Measurements from ENCODE around the gene ITGA1.
A peak's percentile ranks its signal among the peaks of the same experiment; 100 is the strongest.

The ITGA1 gene

DNA sequence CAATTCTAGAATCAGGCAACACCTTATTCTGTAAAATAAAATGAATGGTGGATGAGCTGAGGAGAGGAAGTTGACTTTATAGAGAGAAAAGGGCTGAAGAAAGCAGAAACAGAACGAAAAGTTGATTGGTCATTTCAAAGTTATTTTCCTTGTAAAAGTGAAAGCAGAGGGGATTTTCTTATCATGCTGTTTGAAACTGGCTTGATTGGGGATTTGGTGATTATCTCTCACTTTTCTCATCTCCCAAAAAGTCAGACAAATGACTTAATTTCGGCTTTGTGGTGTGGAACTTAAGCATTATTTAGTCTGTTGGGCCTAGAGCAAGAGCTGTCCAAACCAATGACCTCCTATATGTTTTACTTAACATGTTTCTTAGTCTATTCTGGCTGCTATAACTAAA, 141.0 kb downstream of the ITGA1 start:
- Mint-ChIP-seq H3K4me1 (ENCODE audit: low read depth in 2 of 2) (no peaks in the 10 kb centered on the region), H3K27me3 (peaks cover 8 to 12% of the 10 kb centered on the region in 2 donors), H3K36me3 (ENCODE audit: insufficient read depth) (no peaks in the 10 kb centered on the region), H3K9me3 (no peaks in the 10 kb centered on the region), H3K4me3 (no peak overlapping the region), H3K27ac (no peak overlapping the region)
- DNase-seq (no peak), ATAC-seq (replicated peaks) (no peak)

- Mint-ChIP-seq H3K9me3 (no peaks in the 10 kb centered on the region), H3K4me1 (ENCODE audit: low read depth in 2 of 2) (no peaks in the 10 kb centered on the region), H3K27ac (no peak overlapping the region), H3K36me3 (ENCODE audit: insufficient read depth) (no peaks in the 10 kb centered on the region), H3K27me3 (peaks cover 0 to 5% of the 10 kb centered on the region in 2 donors), H3K4me3 (no peak overlapping the region)
- ATAC-seq (replicated peaks), result no peak
- DNase-seq, result no peak
Measured at GRCh38 chr5:52938226-52938625, 150.5 kb downstream of the ITGA1 start.

DNA sequence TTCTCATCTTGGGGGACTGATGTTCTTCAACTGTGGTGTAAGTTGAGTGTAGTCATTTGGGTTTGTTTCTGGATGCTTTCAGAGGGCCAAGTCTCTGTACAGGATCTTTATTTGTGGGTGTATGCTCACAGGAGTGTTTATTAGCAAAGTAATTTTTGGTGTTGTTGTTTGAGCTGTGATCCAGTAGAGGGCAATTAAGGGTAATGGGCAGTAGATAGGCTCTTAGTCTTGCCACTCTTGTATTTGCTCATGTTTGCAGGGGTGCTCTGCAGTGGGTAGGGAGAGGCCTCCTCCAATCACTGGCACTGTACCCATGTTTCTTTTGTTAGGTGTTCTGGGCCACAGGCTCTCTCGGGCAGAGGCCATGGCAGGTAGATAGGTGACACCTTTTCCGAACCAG, 155.6 kb downstream of the ITGA1 start:
- Mint-ChIP-seq H3K36me3 (ENCODE audit: insufficient read depth) (no peaks in the 10 kb centered on the region), H3K4me3 (no peak overlapping the region), H3K27me3 (peaks cover 0 to 9% of the 10 kb centered on the region in 2 donors), H3K4me1 (ENCODE audit: low read depth in 2 of 2) (peaks cover under 1 to 4% of the 10 kb centered on the region in 2 donors), H3K27ac (no peak overlapping the region), H3K9me3 (no peaks in the 10 kb centered on the region)
- DNase-seq (no peak), ATAC-seq (replicated peaks) (peak; percentile 42)

DNA sequence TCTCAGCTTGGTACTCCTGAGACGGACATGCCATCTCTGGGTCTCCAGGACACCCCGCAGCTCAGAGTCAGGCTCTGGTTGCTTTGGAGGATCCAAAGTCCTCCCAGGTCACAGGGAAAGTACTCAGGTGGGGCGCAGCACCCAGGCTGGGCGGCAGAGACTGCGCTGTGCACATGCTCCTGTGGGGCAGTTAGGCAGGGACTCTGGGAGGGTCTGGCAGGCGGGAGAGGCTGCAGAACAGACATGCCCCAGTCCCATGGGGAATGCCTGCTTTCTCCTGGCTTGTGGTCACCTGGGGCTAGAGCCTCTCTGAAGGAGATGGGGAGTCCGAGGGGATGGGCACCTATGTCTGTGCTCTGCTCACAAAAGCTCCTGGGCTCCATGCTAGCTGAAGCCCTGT, 156.1 kb downstream of the ITGA1 start:
- H3K4me3 Mint-ChIP-seq, result no peak overlapping the region
- peaks cover 0 to 9% of the 10 kb centered on the region in 2 donors for H3K27me3 Mint-ChIP-seq
- no peak overlapping the region for H3K27ac Mint-ChIP-seq
- no peaks in the 10 kb centered on the region for H3K36me3 Mint-ChIP-seq (ENCODE audit: insufficient read depth)
- ATAC-seq (replicated peaks) (no peak), DNase-seq (no peak)
- H3K4me1 Mint-ChIP-seq (ENCODE audit: low read depth in 2 of 2), result peaks cover 5 to 10% of the 10 kb centered on the region in 2 donors
- H3K9me3 Mint-ChIP-seq, result no peaks in the 10 kb centered on the region

DNA sequence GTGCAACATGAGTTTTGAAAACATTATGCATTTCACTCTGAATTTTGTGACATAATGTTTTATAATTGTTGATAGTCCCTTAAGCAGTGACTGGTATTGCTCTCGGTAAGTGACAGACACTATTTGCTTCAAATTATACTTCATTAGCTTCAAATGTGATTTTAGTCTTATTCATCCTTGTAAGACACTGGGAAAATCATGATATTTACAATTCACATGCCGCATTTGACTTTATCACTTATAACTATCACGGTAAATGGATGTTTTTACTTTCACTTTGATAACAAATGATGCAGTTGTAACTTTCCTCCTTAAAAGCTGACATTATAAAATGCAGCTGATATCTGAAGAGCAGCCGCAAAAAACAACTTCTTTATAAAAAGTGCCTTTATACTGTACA, 157.3 kb downstream of the ITGA1 start:
- H3K36me3 Mint-ChIP-seq (ENCODE audit: insufficient read depth), result no peaks in the 10 kb centered on the region
- no peaks in the 10 kb centered on the region for H3K9me3 Mint-ChIP-seq
- H3K27me3 Mint-ChIP-seq, result peaks cover 0 to 9% of the 10 kb centered on the region in 2 donors
- DNase-seq (no peak), ATAC-seq (replicated peaks) (no peak)
- peaks cover 5 to 10% of the 10 kb centered on the region in 2 donors for H3K4me1 Mint-ChIP-seq (ENCODE audit: low read depth in 2 of 2)
- peak overlapping the region; percentile 50 to 69 for H3K4me3 Mint-ChIP-seq
- peak overlapping the region; percentile 11 to 20 for H3K27ac Mint-ChIP-seq

- Mint-ChIP-seq H3K4me1 (ENCODE audit: low read depth in 2 of 2) (peaks cover 5 to 10% of the 10 kb centered on the region in 2 donors), H3K27me3 (peaks cover 0 to 9% of the 10 kb centered on the region in 2 donors), H3K36me3 (ENCODE audit: insufficient read depth) (no peaks in the 10 kb centered on the region), H3K27ac (no peak overlapping the region), H3K4me3 (no peak overlapping the region), H3K9me3 (no peaks in the 10 kb centered on the region)
- DNase-seq (no peak), ATAC-seq (replicated peaks) (no peak)
Measured at GRCh38 chr5:52947208-52947607, 159.5 kb downstream of the ITGA1 start.

DNA sequence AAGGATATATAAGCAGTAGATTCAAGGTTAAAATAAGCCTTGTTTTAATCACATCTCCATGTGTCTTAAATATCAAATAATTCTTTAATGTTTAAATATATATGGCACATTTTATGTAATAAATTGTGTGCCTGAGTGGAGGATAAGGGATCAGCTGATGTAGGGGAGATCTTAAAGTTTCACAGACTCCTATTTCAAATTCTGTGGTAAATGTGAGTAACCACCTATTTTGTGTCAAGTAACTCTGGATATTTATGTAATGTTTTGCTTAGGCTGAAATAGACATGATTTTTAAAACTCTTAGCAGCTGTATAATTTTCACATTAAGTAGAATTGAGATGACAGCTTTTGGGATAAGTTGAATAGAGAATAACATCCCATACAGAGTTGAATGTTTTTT, 160.1 kb downstream of the ITGA1 start:
- no peak overlapping the region for H3K4me3 Mint-ChIP-seq
- peaks cover 0 to 8% of the 10 kb centered on the region in 2 donors for H3K27me3 Mint-ChIP-seq
- H3K4me1 Mint-ChIP-seq (ENCODE audit: low read depth in 2 of 2), result peaks cover 5 to 10% of the 10 kb centered on the region in 2 donors
- no peaks in the 10 kb centered on the region for H3K9me3 Mint-ChIP-seq
- ATAC-seq (replicated peaks) (no peak), DNase-seq (no peak)
- H3K27ac Mint-ChIP-seq, result no peak overlapping the region
- H3K36me3 Mint-ChIP-seq (ENCODE audit: insufficient read depth), result no peaks in the 10 kb centered on the region

- peaks cover 5 to 10% of the 10 kb centered on the region in 2 donors for H3K4me1 Mint-ChIP-seq (ENCODE audit: low read depth in 2 of 2)
- peak; percentile 99 for ATAC-seq (replicated peaks)
- peak; percentile 50 to 69 (median 61) for DNase-seq
- H3K36me3 Mint-ChIP-seq (ENCODE audit: insufficient read depth), result no peaks in the 10 kb centered on the region
- H3K27me3 Mint-ChIP-seq, result peaks cover 0 to under 1% of the 10 kb centered on the region in 2 donors
- no peak overlapping the region for H3K4me3 Mint-ChIP-seq
- peak overlapping the region in 1 of 2 donors; percentile 55 for H3K27ac Mint-ChIP-seq
- no peaks in the 10 kb centered on the region for H3K9me3 Mint-ChIP-seq
Measured at GRCh38 chr5:52948418-52949076, 160.8 kb downstream of the ITGA1 start.

DNA sequence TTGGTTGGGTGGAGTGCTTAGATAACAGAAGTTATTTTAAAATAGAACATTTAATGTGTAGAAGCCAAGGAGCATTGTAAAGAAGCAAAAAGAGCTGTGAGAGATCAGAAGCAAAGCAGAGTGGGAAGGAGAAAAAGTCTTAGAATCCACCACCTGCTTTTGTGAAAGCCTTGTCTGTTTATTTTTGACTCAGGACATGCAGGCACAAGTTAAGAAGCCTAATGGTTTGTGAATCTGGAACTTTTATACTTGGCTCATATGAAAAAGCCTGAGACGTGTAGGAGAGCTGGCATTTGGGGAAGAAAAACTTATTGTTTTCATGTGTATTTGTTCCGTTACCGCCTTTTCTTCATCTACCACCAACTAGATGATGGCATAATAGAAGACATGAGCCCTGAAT, 163.0 kb downstream of the ITGA1 start:
- H3K27me3 Mint-ChIP-seq, result no peaks in the 10 kb centered on the region
- ATAC-seq (replicated peaks), result no peak
- H3K4me1 Mint-ChIP-seq (ENCODE audit: low read depth in 2 of 2), result peaks cover 5 to 6% of the 10 kb centered on the region in 2 donors
- no peak overlapping the region for H3K27ac Mint-ChIP-seq
- no peaks in the 10 kb centered on the region for H3K9me3 Mint-ChIP-seq
- no peak overlapping the region for H3K4me3 Mint-ChIP-seq
- DNase-seq, result no peak
- no peaks in the 10 kb centered on the region for H3K36me3 Mint-ChIP-seq (ENCODE audit: insufficient read depth)

DNA sequence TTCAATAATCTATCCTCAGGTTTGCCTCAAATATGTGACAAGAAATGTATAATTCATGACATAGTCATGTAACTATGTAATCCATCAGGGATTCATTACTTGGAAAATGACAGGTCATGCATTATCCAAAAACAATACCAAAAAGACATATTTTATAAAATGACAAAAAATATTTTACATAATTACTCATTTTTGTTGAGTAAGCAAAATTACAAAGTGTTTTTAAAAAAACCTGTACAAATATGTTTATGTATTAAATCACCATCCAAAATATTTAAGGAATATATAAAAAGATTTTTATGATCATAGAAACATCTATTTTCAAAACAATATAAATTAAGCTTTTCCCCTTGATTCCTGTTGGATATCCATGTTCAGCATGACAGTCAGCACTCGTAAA, 164.8 kb downstream of the ITGA1 start:
- no peaks in the 10 kb centered on the region for H3K27me3 Mint-ChIP-seq
- ATAC-seq (replicated peaks) (no peak), DNase-seq (no peak)
- H3K4me3 Mint-ChIP-seq, result no peak overlapping the region
- peaks cover 5 to 6% of the 10 kb centered on the region in 2 donors for H3K4me1 Mint-ChIP-seq (ENCODE audit: low read depth in 2 of 2)
- no peaks in the 10 kb centered on the region for H3K9me3 Mint-ChIP-seq
- no peak overlapping the region for H3K27ac Mint-ChIP-seq
- H3K36me3 Mint-ChIP-seq (ENCODE audit: insufficient read depth), result no peaks in the 10 kb centered on the region

DNA sequence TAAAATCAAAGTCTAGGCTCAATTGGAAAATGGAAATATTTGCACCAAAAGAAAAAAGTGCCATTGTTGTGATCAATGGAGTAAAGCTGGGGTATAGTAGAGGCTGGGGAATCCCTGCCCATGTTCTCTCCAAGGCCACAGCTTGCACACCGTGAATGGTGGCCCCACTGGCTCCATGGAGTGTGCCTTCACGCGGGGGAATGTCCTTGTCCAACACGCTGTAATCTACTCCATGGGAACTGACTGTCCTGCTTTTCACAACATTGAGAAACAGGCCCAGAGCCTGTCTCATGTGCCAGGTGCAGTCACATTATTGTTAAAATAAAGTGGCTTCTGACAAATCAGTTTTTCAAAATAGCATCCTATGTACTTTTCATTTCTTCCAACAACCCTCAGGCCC, 168.3 kb downstream of the ITGA1 start:
- ATAC-seq (replicated peaks) (no peak), DNase-seq (no peak)
- Mint-ChIP-seq H3K4me1 (ENCODE audit: low read depth in 2 of 2) (no peaks in the 10 kb centered on the region), H3K27ac (no peak overlapping the region), H3K27me3 (no peaks in the 10 kb centered on the region), H3K36me3 (ENCODE audit: insufficient read depth) (no peaks in the 10 kb centered on the region), H3K4me3 (no peak overlapping the region), H3K9me3 (no peaks in the 10 kb centered on the region)

- Mint-ChIP-seq H3K9me3 (no peaks in the 10 kb centered on the region), H3K36me3 (ENCODE audit: insufficient read depth) (no peaks in the 10 kb centered on the region), H3K4me1 (ENCODE audit: low read depth in 2 of 2) (no peaks in the 10 kb centered on the region), H3K4me3 (no peak overlapping the region), H3K27me3 (no peaks in the 10 kb centered on the region), H3K27ac (no peak overlapping the region)
- ATAC-seq (replicated peaks), result no peak
- no peak for DNase-seq
Measured at GRCh38 chr5:52956915-52957747, 169.4 kb downstream of the ITGA1 start.

DNA sequence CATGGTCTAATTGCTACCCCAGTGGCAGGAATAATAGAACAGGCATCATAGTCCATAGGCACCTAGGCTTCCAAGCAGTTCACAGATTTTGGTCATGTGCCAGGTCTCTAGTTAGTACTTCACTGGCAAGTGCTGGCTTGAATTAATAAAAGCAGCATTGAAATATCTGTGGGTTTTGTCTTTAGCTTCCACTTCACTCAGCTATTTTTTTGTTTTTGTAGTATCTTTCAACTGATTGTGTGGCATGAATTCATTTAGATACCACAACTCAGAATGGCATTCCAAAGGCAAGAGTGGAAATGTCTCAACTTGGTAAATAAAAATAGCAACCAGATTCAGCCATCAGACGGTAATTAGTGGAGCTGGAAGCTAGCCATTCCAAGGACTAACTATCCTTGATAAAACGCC, 173.6 kb downstream of the ITGA1 start:
- Mint-ChIP-seq H3K36me3 (ENCODE audit: insufficient read depth) (no peaks in the 10 kb centered on the region), H3K9me3 (no peaks in the 10 kb centered on the region), H3K4me1 (ENCODE audit: low read depth in 2 of 2) (no peaks in the 10 kb centered on the region), H3K27ac (no peak overlapping the region), H3K27me3 (no peaks in the 10 kb centered on the region), H3K4me3 (no peak overlapping the region)
- ATAC-seq (replicated peaks) (no peak), DNase-seq (no peak)

DNA sequence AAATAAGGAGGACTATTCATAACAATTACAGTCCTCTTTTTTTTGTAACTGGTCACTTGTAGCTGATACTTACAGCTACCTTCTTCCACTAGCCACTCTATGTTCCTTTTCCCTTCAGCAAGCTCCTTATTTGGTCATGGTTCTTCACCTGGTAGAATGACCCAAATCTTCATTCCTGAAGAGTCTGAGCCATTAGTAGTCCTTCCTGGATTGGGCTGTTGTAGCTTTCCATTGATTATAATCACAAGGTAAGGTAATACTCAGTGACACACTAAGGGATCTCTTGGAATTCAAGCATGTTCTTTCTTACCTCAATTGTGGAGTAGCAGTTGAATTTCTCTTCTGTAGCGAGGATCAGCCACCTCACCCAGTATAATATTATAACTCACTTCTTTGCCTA, 175.9 kb downstream of the ITGA1 start:
- H3K4me1 Mint-ChIP-seq (ENCODE audit: low read depth in 2 of 2), result no peaks in the 10 kb centered on the region
- H3K27ac Mint-ChIP-seq, result no peak overlapping the region
- DNase-seq (no peak), ATAC-seq (replicated peaks) (no peak)
- no peaks in the 10 kb centered on the region for H3K36me3 Mint-ChIP-seq (ENCODE audit: insufficient read depth)
- H3K9me3 Mint-ChIP-seq, result peaks cover under 1 to 4% of the 10 kb centered on the region in 2 donors
- H3K27me3 Mint-ChIP-seq, result peaks cover 3 to 4% of the 10 kb centered on the region in 2 donors
- no peak overlapping the region for H3K4me3 Mint-ChIP-seq
